ENCODE results near the gene GRIK3. TPM values are rescaled to one million over a fixed set of nuclear protein-coding genes. Genes with fewer than 3 reads are reported as not detected.

GRIK3 gene
- total and polyA plus RNA-seq, 4 donors = 0.03 to 0.08 (median 0.05) TPM; not detected in 1

- no peak overlapping the region for H3K4me3 ChIP-seq (ENCODE audit: low read depth in 1 of 3, low read length in 3 of 3)
- H3K9me3 ChIP-seq (ENCODE audit: control insufficient read depth in 4 of 4, low read length in 3 of 4) = no peaks in the 10 kb centered on the region
- H3K9ac ChIP-seq (ENCODE audit: low read depth in 1 of 2, low read length in 2 of 2) = no peak overlapping the region
- peaks cover 5 to 21% (median 14%) of the 10 kb centered on the region in 4 donors for H3K27me3 ChIP-seq (ENCODE audit: control insufficient read depth in 4 of 4, insufficient read depth in 4 of 4, low read length in 3 of 4)
- no peaks in the 10 kb centered on the region for H3K36me3 ChIP-seq (ENCODE audit: control insufficient read depth in 4 of 4, insufficient read depth in 3 of 4, low read depth in 1 of 4, low read length in 3 of 4)
- TF ChIP-seq GABPA (IDR thresholded peaks at IDR 0.05 in 1 of 2, conservative IDR thresholded peaks at IDR 0.05 in 1 of 2) = no peak
- no peak for TF ChIP-seq RAD21 (IDR thresholded peaks at IDR 0.05)
- TF ChIP-seq, protein P1, sequence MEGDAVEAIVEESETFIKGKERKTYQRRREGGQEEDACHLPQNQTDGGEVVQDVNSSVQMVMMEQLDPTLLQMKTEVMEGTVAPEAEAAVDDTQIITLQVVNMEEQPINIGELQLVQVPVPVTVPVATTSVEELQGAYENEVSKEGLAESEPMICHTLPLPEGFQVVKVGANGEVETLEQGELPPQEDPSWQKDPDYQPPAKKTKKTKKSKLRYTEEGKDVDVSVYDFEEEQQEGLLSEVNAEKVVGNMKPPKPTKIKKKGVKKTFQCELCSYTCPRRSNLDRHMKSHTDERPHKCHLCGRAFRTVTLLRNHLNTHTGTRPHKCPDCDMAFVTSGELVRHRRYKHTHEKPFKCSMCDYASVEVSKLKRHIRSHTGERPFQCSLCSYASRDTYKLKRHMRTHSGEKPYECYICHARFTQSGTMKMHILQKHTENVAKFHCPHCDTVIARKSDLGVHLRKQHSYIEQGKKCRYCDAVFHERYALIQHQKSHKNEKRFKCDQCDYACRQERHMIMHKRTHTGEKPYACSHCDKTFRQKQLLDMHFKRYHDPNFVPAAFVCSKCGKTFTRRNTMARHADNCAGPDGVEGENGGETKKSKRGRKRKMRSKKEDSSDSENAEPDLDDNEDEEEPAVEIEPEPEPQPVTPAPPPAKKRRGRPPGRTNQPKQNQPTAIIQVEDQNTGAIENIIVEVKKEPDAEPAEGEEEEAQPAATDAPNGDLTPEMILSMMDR (IDR thresholded peaks at IDR 0.05; ENCODE audit: low read depth, low read length, missing input control) = no peak
- TF ChIP-seq RXRA (IDR thresholded peaks at IDR 0.05) = no peak
- no peak overlapping the region for H3K27ac ChIP-seq (ENCODE audit: low read depth in 1 of 2, low read length in 2 of 2)
- WGBS = 4% methylated on average over 66 of the region's 66 CpGs
- DNase-seq (ENCODE audit: low spot score) = no peak
- H3K4me1 ChIP-seq (ENCODE audit: control insufficient read depth in 4 of 4, insufficient read depth in 4 of 4, low read length in 3 of 4) = peaks cover 0 to 8% (median 3%) of the 10 kb centered on the region in 4 donors
Observed at GRCh38 chr1:37033355-37034101, 787 bp downstream of the GRIK3 start.

DNA sequence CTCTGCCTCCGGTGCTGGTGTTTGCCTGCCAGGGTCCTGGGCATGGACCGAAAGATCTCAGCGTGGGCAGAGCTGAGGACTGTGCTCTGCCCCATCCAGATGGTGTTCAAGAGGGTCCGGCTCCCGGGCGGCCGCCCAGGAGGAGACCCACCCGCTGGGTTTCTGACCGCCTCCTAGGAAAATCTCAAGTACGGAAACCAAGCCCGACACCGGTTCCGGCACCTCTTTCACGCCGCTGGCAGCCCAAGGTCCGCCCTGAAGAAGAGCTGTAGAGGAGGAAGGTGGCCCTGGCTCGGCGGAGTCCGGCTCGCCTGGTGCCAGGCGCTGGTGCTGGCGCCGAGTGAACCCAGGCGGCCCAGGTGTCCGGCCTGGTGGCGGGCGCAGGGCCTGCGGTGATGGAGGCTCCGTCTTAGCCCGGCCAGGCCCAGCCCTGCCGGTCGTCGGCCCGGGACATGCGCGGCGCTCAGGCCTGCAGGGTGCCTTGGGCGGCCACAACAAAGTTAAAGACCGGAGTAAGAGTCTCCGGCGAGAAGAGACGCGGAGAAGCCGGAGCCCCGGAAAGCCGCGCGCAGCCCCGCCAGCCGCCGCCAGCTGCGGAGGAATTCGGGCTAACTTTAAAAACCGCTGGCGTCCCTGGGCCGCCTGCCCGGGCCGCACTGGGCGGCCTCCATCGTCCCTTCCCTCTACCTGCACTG is 1.5 kb downstream of the GRIK3 start:
- 3% methylated on average over 60 of the region's 60 CpGs for WGBS
- H3K4me1 ChIP-seq (ENCODE audit: control insufficient read depth in 4 of 4, insufficient read depth in 4 of 4, low read length in 3 of 4) = peaks cover 0 to 8% (median 3%) of the 10 kb centered on the region in 4 donors
- peaks cover 2 to 21% (median 15%) of the 10 kb centered on the region in 4 donors for H3K27me3 ChIP-seq (ENCODE audit: control insufficient read depth in 4 of 4, insufficient read depth in 4 of 4, low read length in 3 of 4)
- DNase-seq (ENCODE audit: low spot score) = no peak
- no peaks in the 10 kb centered on the region for H3K9me3 ChIP-seq (ENCODE audit: control insufficient read depth in 4 of 4, low read length in 3 of 4)
- H3K27ac ChIP-seq (ENCODE audit: low read depth in 1 of 2, low read length in 2 of 2) = no peak overlapping the region
- H3K9ac ChIP-seq (ENCODE audit: low read depth in 1 of 2, low read length in 2 of 2) = no peak overlapping the region
- TF ChIP-seq MAX (IDR thresholded peaks at IDR 0.05) (no peak), YY1 (IDR thresholded peaks at IDR 0.05) (no peak), JUND (IDR thresholded peaks at IDR 0.05) (no peak), HNF4G (IDR thresholded peaks at IDR 0.05) (no peak), GABPA (IDR thresholded peaks at IDR 0.05 in 1 of 2, conservative IDR thresholded peaks at IDR 0.05 in 1 of 2) (no peak), TAF1 (conservative IDR thresholded peaks at IDR 0.05) (no peak), EGR1 (IDR thresholded peaks at IDR 0.05; ENCODE audit: low read depth in 2 of 2) (no peak), FOXA1 (IDR thresholded peaks at IDR 0.05) (no peak), FOXA2 (IDR thresholded peaks at IDR 0.05) (no peak)
- TF ChIP-seq, protein P2, sequence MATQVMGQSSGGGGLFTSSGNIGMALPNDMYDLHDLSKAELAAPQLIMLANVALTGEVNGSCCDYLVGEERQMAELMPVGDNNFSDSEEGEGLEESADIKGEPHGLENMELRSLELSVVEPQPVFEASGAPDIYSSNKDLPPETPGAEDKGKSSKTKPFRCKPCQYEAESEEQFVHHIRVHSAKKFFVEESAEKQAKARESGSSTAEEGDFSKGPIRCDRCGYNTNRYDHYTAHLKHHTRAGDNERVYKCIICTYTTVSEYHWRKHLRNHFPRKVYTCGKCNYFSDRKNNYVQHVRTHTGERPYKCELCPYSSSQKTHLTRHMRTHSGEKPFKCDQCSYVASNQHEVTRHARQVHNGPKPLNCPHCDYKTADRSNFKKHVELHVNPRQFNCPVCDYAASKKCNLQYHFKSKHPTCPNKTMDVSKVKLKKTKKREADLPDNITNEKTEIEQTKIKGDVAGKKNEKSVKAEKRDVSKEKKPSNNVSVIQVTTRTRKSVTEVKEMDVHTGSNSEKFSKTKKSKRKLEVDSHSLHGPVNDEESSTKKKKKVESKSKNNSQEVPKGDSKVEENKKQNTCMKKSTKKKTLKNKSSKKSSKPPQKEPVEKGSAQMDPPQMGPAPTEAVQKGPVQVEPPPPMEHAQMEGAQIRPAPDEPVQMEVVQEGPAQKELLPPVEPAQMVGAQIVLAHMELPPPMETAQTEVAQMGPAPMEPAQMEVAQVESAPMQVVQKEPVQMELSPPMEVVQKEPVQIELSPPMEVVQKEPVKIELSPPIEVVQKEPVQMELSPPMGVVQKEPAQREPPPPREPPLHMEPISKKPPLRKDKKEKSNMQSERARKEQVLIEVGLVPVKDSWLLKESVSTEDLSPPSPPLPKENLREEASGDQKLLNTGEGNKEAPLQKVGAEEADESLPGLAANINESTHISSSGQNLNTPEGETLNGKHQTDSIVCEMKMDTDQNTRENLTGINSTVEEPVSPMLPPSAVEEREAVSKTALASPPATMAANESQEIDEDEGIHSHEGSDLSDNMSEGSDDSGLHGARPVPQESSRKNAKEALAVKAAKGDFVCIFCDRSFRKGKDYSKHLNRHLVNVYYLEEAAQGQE (IDR thresholded peaks at IDR 0.05) = no peak
- H3K4me3 ChIP-seq (ENCODE audit: low read depth in 1 of 3, low read length in 3 of 3) = no peak overlapping the region
- no peaks in the 10 kb centered on the region for H3K36me3 ChIP-seq (ENCODE audit: control insufficient read depth in 4 of 4, insufficient read depth in 3 of 4, low read depth in 1 of 4, low read length in 3 of 4)

All from liver (tissue), 9 donors.